Measurements from ENCODE around the gene LSM3.

- TF ChIP-seq CTCF (IDR thresholded peaks at IDR 0.05) (no peak), POLR2A (IDR thresholded peaks at IDR 0.05) (no peak)
Observed at GRCh38 chr3:14174483-14174882, 4.1 kb upstream of the LSM3 start.

Measured in adrenal gland (tissue), 5 donors.